Measurements from ENCODE around the gene ZCCHC3.
A peak's percentile ranks its signal among the peaks of the same experiment; 100 is the strongest.
"Not testable (repeated sequence)": the region's sequence is repeated elsewhere in the genome, so short reads cannot be mapped to it uniquely, and the experiment has no call there.

Gene ZCCHC3

DNA sequence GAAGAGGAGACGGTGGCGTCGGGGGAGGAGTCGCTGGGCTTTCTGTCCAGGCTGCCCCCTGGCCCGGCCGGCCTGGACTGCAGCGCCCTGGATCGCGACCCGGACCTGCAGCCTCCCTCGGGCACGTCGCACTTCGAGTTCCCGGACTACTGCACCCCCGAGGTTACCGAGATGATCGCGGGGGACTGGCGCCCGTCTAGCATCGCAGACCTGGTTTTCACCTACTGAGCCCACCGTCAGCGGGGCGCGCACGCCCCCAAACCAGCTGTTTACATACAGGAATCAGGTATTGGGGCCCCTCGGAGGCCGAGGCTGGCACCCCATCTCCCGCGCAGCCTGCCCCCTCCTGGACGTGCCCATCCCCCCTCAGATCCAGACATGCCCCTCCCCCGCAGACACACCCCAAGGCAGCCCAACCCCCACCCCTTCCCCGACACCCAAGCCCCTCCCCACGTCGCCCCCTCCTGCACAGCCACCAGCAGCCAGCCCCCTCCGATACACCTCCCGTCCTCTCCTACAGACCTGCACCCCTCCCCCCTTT lies 29.3 kb downstream of the ZCCHC3 start:
- no peaks in the 10 kb centered on the region for H3K27me3 Mint-ChIP-seq
- H3K9me3 Mint-ChIP-seq, result no peaks in the 10 kb centered on the region
- peak overlapping the region; percentile 68 for H3K4me3 Mint-ChIP-seq
- ATAC-seq (replicated peaks; ENCODE audit: extremely low read depth, poor library complexity, severe bottlenecking) (no peak), DNase-seq (ENCODE audit: low spot score in 2 of 2) (no peak)
- peak overlapping the region; percentile 62 for H3K27ac Mint-ChIP-seq (ENCODE audit: low read depth)
- peaks cover 3% of the 10 kb centered on the region for H3K36me3 Mint-ChIP-seq (ENCODE audit: insufficient read depth)
- H3K4me1 Mint-ChIP-seq, result peaks cover 10% of the 10 kb centered on the region

DNA sequence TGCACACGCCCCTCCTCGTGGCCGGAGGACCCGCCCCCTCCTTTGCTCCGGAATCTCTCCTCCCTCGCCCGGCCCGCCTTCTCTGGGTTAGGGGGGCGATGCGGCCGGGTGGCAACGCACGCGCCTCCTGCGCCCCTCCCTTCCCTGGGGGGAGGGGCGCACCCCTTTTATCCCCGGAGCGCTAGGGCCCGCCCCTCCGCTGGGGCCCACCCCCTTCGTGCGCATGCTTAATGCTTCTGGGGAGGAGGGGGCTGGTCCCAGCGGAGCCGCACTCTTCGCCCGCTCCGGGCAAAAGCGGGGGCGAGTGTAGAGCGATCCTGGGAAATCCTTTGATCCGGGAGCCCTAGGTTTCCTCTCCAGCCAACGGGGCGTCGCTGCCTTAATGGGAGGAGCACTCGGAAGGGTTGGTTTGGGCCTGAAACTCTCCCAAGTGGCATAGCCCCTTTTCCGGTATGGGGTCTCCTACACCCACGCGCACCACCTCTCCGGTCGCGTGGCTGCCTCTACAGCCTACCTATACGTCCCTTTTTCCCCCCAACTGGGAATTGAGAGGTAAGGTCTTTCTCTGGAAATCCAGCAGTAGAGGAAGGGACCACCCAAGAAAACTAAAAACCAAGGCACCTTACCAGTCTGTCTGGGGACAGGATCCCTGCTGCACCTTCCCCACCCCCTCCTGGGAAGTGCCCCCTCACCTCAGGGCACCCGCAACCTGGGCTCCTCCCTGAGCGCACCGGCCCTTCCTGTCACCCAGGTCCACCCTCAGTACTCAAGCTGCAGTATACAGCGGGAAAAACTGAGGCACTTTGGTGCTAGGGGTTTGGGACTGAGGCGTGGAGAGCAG lies 30.0 kb downstream of the ZCCHC3 start:
- DNase-seq (ENCODE audit: low spot score in 2 of 2), result peak; percentile 36 to 48
- no peaks in the 10 kb centered on the region for H3K27me3 Mint-ChIP-seq
- peak overlapping the region; percentile 68 for H3K4me3 Mint-ChIP-seq
- no peaks in the 10 kb centered on the region for H3K9me3 Mint-ChIP-seq
- peaks cover 3% of the 10 kb centered on the region for H3K36me3 Mint-ChIP-seq (ENCODE audit: insufficient read depth)
- no peak for ATAC-seq (replicated peaks; ENCODE audit: extremely low read depth, poor library complexity, severe bottlenecking)
- peaks cover 10% of the 10 kb centered on the region for H3K4me1 Mint-ChIP-seq
- H3K27ac Mint-ChIP-seq (ENCODE audit: low read depth), result peak overlapping the region; percentile 77

DNA sequence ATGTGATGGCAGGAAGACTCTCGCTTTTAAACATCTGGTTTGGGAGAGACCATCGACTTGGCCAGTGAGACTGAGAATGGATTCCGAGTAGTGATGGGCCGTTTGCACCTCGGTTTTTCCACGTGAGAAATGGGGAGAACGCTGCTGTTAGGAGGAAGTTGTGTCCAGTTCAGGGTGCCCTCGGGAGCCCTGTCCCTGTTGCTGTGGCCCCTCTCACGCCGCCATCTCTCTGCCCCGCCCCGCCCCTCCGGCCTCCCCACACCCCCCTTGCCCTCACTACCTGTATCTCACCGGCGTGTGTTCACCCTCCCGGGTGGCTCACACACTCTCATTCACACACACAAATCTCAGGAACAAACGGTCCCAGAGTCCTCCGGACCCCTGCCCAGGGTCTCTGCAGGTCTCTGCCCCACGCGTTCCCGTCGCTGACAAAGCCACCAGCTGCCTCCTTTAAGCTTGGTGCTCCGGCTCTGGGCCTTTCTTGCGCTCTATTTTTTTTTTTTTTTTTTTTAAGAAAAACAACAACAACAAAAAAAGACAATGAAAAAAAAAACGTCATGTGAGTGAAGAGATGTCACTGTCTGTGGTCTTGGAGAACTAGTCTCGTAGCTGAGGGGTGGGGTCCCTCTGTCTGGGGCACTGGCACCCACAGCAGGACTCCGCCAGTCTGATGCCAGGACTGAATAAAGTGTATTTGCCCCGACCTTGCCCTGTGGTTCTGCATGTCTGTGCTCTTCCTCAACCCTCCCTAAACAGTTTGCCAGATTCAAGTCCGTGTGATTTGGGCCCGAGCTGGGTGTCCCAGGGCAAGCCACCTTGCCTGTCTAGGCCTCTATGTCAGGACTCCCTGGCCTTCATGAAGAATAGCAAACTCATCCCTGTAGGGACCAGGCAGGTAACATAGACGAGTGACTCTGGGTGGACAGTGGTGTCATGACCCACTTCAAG lies 30.9 kb downstream of the ZCCHC3 start:
- Mint-ChIP-seq H3K36me3 (ENCODE audit: insufficient read depth) (peaks cover 3% of the 10 kb centered on the region), H3K9me3 (no peaks in the 10 kb centered on the region), H3K27me3 (no peaks in the 10 kb centered on the region), H3K4me1 (peaks cover 10% of the 10 kb centered on the region), H3K27ac (ENCODE audit: low read depth) (peak overlapping the region; percentile 77), H3K4me3 (peak overlapping the region; percentile 68)
- ATAC-seq (replicated peaks; ENCODE audit: extremely low read depth, poor library complexity, severe bottlenecking) (no peak), DNase-seq (ENCODE audit: low spot score in 2 of 2) (no peak)

DNA sequence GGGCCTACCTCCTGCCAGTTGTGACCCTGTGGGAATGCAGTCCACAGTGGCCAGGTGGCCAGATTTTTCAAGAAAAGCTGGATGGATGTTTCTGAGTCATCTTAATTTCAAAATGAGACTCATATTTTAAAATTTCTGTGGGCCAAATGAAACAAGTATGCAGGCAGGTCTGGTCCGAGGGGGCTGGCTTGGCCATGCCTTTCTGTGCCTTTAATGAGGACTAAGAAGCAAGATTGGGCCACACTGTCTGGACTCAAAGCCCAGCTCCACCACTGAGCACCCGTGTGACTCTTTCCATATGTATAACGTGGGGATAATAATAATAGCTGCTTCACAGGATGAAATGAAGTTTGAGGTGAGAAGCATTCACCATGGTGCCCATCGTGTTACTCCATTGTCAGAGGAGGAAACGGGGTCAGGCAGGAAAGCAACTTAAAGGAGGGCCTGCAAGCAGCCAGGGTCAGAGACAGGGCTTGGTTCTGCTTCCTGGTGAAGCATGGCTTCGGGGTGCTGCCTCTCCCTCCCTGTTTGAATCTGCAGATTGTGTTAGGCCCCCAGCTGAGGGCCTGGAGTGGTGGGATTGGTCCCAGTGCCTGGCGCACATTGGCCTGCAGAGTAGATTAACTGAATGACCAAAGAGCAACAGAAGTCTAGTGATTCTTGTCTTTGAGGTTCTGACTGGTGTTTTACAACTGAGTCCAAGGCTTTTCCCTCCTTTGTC lies 31.8 kb downstream of the ZCCHC3 start:
- H3K27ac Mint-ChIP-seq (ENCODE audit: low read depth), result no peak overlapping the region

DNA sequence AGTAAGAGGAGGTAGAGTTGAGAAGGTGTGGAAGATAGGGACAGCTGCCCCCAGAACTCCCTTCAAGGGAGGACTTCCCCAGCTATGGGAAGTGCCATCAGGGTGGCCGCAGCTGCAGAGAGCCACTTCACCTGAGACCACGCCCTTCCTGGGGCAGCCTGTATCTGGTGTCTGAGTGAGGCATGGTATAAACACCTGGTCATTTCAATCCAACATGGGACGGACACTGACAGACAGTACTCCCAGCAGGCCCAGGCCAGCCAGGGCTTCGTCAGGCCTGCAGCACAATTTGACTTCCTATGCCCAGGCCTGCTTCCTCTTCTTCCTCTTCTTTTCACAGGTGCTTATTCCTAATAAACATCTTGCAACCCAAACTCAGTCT lies 32.5 kb downstream of the ZCCHC3 start:
- Mint-ChIP-seq H3K36me3 (ENCODE audit: insufficient read depth) (peaks cover 2% of the 10 kb centered on the region), H3K9me3 (no peaks in the 10 kb centered on the region), H3K27ac (ENCODE audit: low read depth) (no peak overlapping the region), H3K4me1 (peaks cover 10% of the 10 kb centered on the region), H3K4me3 (no peak overlapping the region), H3K27me3 (no peaks in the 10 kb centered on the region)
- DNase-seq (ENCODE audit: low spot score in 2 of 2) (no peak), ATAC-seq (replicated peaks; ENCODE audit: extremely low read depth, poor library complexity, severe bottlenecking) (no peak)

More for the DNA sequence above, 31.8 kb downstream of the ZCCHC3 start:
- Mint-ChIP-seq H3K27me3 (no peaks in the 10 kb centered on the region), H3K9me3 (no peaks in the 10 kb centered on the region), H3K4me1 (peaks cover 10% of the 10 kb centered on the region), H3K4me3 (peak overlapping the region; percentile 68), H3K36me3 (ENCODE audit: insufficient read depth) (peaks cover 3% of the 10 kb centered on the region)
- ATAC-seq (replicated peaks; ENCODE audit: extremely low read depth, poor library complexity, severe bottlenecking), result no peak
- DNase-seq (ENCODE audit: low spot score in 2 of 2), result no peak

DNA sequence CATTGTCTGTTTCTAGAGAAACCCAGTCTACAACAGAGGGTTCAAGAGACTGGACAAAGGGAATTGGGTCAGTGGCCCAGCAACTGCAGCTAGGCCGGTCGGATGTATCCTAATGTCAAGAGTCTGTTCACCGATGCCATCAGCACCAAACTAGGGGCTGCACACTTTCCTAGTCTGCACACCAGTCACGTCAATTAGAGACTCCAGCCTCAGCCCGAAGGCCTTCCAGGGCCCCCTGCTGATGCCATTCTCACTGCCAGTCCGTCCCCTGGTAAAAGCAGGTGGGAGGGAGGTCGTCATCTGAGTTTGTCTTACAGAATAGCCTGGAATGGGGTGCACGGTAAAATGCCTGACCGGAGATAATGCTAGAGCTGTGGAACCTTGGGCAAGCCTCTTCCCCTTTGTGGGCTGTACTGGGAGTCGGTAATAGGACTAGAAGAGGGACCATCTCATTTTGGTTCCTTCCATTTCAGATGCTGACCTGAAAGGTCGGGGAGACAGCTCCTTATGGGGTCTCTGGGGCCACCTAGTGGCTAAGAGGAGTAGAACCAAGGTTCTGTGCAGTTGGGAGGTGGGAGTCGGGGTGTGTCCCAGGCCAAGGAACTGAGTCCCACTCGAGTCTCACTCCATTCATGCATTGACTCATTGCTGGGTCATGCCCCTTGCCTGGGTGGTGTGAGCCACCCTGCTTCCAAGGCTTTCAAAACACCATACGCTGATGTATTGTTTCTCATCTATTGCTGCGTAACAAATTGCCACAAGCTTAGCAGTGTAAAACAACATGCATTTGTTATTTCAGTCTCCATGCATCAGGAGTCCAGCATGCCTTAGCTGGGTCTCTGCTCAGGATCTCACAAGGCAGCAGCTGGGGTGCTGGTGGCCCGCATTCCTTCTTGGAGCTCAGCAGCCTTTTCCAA lies 33.1 kb downstream of the ZCCHC3 start:
- Mint-ChIP-seq H3K36me3 (ENCODE audit: insufficient read depth) (no peaks in the 10 kb centered on the region), H3K4me3 (no peak overlapping the region), H3K4me1 (peaks cover 10% of the 10 kb centered on the region), H3K9me3 (no peaks in the 10 kb centered on the region), H3K27ac (ENCODE audit: low read depth) (no peak overlapping the region), H3K27me3 (no peaks in the 10 kb centered on the region)
- ATAC-seq (replicated peaks; ENCODE audit: extremely low read depth, poor library complexity, severe bottlenecking), result peak; percentile 43
- DNase-seq (ENCODE audit: low spot score in 2 of 2), result peak; percentile 34 to 49

DNA sequence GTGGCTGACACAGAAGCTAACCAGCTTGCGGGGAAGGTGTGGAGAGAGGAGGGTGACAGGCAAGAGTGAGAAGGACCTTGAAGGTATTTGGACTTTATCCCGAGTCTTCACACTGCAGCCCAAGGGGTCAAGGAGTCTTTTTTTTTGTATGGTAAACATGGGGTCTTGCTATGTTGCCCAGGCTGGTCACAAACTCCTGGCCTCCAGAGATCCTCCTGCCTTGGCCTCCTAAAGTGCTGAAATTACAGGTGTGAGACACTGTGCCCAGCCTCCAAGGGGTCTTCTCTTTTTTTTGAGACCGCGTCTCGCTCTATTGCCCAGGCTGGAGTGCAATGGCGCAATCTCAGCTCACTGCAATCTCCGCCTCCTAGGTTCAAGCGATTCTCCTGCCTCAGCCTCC lies 37.2 kb downstream of the ZCCHC3 start:
- no peak for ATAC-seq (replicated peaks; ENCODE audit: extremely low read depth, poor library complexity, severe bottlenecking)
- Mint-ChIP-seq H3K4me1 (no peaks in the 10 kb centered on the region), H3K27ac (ENCODE audit: low read depth) (no peak overlapping the region), H3K36me3 (ENCODE audit: insufficient read depth) (no peaks in the 10 kb centered on the region), H3K4me3 (no peak overlapping the region), H3K9me3 (no peaks in the 10 kb centered on the region), H3K27me3 (no peaks in the 10 kb centered on the region)
- DNase-seq (ENCODE audit: low spot score in 2 of 2), result no peak

DNA sequence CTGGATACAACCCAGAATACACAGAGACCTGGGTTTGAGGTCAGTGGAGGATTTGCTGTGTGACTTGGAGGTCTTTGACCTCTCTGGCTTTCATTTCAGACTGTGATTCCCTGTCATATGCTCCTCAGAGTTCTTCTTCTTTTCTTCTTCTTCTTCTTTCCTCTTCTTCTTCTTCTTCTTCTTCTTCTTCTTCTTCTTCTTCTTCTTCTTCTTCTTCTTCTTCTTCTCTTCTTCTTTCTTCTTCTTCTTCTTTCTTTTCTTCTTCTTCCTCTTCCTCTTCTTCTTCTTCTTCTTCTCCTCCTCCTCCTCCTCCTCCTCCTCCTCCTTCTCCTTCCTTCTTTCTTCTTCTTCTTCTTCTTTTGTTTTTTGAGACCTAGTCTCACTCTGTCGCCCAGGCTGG lies 38.7 kb downstream of the ZCCHC3 start:
- not testable (repeated sequence) for H3K27me3 Mint-ChIP-seq

DNA sequence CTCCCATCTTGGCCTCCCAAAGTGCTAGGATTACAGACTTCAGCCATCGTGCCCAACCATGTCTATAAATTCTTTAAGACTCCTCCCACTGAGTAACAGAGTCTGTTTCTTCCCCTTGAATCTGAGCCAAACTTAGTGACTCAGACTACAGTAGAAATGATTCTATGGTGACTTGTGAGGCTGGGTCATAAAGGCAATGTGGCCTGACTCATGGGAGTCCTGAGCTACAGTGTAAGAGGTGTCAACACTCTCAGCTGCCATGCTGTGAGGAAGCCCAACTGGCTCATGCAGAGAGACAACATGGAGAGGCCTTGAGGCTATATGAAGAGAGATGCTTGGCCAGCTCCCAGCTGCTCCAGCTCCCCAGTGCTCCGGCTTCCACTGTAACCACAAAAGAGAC lies 44.3 kb downstream of the ZCCHC3 start:
- Mint-ChIP-seq H3K4me3 (no peak overlapping the region), H3K4me1 (peaks cover 7% of the 10 kb centered on the region), H3K27ac (ENCODE audit: low read depth) (no peak overlapping the region), H3K27me3 (no peaks in the 10 kb centered on the region), H3K9me3 (no peaks in the 10 kb centered on the region), H3K36me3 (ENCODE audit: insufficient read depth) (no peaks in the 10 kb centered on the region)
- no peak for DNase-seq (ENCODE audit: low spot score in 2 of 2)
- ATAC-seq (replicated peaks; ENCODE audit: extremely low read depth, poor library complexity, severe bottlenecking), result no peak

More for the DNA sequence above, 38.7 kb downstream of the ZCCHC3 start:
- not testable (repeated sequence) for H3K4me3 Mint-ChIP-seq; H3K9me3 Mint-ChIP-seq; DNase-seq (ENCODE audit: low spot score in 2 of 2); H3K36me3 Mint-ChIP-seq (ENCODE audit: insufficient read depth); H3K27ac Mint-ChIP-seq (ENCODE audit: low read depth); H3K4me1 Mint-ChIP-seq; ATAC-seq (replicated peaks; ENCODE audit: extremely low read depth, poor library complexity, severe bottlenecking)

DNA sequence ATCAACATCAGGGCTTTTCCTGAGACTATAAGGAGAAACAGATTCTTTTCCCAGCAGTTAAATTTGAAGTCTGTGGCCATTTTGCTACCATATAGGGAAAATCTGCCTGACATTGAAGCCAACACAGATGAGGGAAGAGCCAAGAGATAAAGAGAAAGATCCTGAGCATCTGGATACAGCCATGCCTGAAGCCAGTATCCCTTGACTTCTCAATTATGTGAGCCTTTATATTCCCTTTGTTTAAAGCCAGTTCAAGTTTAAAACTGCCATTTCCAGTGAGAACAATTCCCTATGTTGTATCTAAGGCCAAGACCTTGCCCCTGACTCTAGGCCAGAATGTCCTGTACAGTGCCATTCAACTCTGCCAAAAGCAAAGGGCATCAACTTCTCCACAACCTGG lies 45.7 kb downstream of the ZCCHC3 start:
- H3K27me3 Mint-ChIP-seq, result no peaks in the 10 kb centered on the region
- ATAC-seq (replicated peaks; ENCODE audit: extremely low read depth, poor library complexity, severe bottlenecking), result no peak
- DNase-seq (ENCODE audit: low spot score in 2 of 2), result no peak
- H3K4me3 Mint-ChIP-seq, result no peak overlapping the region
- H3K27ac Mint-ChIP-seq (ENCODE audit: low read depth), result no peak overlapping the region
- no peaks in the 10 kb centered on the region for H3K9me3 Mint-ChIP-seq
- peaks cover under 1% of the 10 kb centered on the region for H3K36me3 Mint-ChIP-seq (ENCODE audit: insufficient read depth)
- peaks cover 10% of the 10 kb centered on the region for H3K4me1 Mint-ChIP-seq

DNA sequence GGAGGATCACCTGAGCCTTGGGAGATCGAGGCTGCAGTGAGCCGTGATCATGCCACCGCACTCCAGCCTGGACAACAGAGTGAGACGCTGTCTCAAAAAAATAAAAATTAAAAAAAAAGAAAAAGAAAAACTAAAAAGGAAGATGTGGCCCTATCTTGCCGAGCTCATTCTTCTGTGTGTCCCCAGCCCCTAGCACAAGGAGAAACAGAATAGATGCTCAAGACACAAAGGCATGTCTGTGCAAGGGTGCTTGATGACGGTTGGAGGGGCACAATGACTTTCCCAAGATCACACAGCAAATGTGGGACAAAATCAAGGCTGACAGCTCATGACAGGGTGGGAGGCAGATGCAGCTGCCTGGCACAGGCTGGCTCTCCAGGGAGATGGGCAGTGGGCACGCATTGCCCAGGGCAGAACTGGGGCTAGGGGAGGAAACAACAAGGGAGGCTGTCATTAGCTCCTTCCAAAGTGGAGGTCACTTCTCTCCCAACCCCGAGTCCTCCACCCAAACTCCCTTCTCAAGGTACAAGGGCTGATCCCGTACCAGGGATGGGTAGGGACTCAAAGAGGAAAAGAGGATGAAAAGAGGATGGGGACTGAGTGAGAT lies 48.8 kb downstream of the ZCCHC3 start:
- Mint-ChIP-seq H3K4me3 (peak overlapping the region; percentile 88), H3K9me3 (no peaks in the 10 kb centered on the region), H3K36me3 (ENCODE audit: insufficient read depth) (peaks cover 5% of the 10 kb centered on the region), H3K27me3 (no peaks in the 10 kb centered on the region), H3K4me1 (peaks cover 16% of the 10 kb centered on the region), H3K27ac (ENCODE audit: low read depth) (peak overlapping the region; percentile 94)
- no peak for DNase-seq (ENCODE audit: low spot score in 2 of 2)
- ATAC-seq (replicated peaks; ENCODE audit: extremely low read depth, poor library complexity, severe bottlenecking), result no peak

Data from central memory CD8-positive, alpha-beta T cell (primary cell).